ENCODE measurements around the gene PPY. TPM values are rescaled to one million over a fixed set of nuclear protein-coding genes. Genes with fewer than 3 reads are reported as not detected.

PPY gene
- total RNA-seq, 6 experiments from 2014 or later: not detected

DNA sequence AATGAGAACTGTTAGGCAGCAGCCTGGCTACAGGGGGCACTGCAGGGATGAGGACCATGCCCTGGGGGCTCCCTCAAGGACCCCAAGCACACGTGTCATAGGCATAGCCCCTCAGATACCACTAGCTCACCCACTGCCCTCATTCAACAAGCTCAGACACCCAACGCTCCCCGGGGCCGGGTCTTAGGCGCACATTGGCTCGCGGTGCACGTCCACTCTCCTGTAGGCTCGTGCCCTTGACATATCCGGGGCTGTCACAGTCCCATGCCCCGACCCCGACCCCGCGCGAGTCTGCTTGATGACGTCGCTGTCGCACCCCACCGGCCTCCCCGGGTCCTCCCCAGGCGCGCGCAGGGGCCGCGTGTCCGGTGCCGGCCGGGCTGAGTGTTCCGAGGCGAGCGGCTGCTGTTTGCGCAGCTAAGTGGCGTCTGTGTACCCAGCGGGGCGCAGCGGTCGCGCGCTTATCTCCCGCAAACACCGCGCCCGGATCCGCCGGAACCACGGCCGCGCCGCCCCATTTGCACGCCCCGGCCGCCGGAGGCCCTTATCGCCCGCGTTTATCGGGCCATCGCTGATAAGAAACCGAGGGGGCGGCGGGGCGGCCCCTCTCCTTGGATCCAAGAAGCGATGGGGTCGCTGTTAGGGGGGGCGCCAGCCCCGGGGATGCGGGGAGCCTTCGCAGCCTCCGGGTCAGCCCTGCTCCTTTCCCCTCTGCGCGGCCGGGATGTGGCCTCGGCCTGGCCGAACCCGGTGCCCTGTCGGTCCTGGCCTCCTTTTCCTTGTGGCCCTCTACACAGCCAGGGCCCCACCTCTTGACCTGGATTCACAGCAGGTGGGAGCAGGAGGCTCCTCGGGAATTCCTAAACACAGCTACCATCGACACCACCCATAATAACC, 41.5 kb upstream of the PPY start:
- Mint-ChIP-seq H3K9me3 (no peaks in the 10 kb centered on the region), H3K4me3 (no peak overlapping the region; the same call in 1 of the 2 replicates), H3K4me1 (ENCODE audit: low read depth) (no peaks in the 10 kb centered on the region), H3K27ac (no peak overlapping the region), H3K27me3 (ENCODE audit: insufficient read depth) (peaks cover 70% of the 10 kb centered on the region), H3K36me3 (ENCODE audit: low read depth) (no peaks in the 10 kb centered on the region)
- peak; percentile 33; the same call in 1 of the 2 replicates for TF ChIP-seq CTCF (IDR thresholded peaks at IDR 0.05)
- DNase-seq: no peak

DNA sequence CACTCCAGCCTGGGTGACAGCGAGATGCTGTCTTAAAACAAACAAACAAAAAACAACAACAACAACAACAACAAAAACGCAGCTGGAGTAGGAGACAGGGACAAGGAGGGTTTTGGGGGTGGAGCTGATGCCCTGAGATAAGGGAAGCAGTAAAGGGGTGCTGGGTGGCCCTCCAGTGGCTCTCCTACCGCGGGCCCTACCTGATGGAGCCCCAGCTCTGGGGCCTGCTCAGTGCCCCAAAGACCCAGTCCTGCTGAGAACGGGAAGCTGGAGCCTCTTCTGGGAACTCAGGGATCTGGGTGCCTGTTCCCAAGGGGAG, 40.9 kb upstream of the PPY start:
- no peak for DNase-seq
- peaks cover 71% of the 10 kb centered on the region for H3K27me3 Mint-ChIP-seq (ENCODE audit: insufficient read depth)
- H3K9me3 Mint-ChIP-seq: no peaks in the 10 kb centered on the region
- no peak overlapping the region for H3K27ac Mint-ChIP-seq
- H3K4me3 Mint-ChIP-seq: no peak overlapping the region
- no peaks in the 10 kb centered on the region for H3K36me3 Mint-ChIP-seq (ENCODE audit: low read depth)
- no peaks in the 10 kb centered on the region for H3K4me1 Mint-ChIP-seq (ENCODE audit: low read depth)
- no peak for TF ChIP-seq CTCF (IDR thresholded peaks at IDR 0.05)

DNA sequence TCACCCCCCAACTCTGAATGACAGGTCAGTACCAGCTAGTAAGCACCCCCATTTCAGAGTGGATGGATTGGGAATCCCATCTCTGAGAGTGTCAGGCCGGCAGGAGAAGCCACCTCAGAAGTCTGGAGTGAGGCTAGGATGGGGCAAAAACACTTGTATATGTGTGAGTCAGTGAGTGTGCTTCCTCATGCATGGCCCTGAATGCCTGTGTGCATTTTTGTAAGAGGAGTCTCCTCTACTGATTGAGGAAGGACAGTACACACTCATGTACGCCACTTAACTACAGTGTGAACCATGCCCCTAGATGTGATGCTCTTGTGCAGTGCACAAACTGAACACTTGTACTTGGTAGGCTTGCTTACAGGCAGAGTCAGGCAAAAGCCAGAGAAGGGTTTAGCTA, 39.9 kb upstream of the PPY start:
- DNase-seq: no peak
- H3K4me1 Mint-ChIP-seq (ENCODE audit: low read depth): no peaks in the 10 kb centered on the region
- H3K27me3 Mint-ChIP-seq (ENCODE audit: insufficient read depth): peaks cover 70% of the 10 kb centered on the region
- no peaks in the 10 kb centered on the region for H3K9me3 Mint-ChIP-seq
- no peak overlapping the region for H3K27ac Mint-ChIP-seq
- no peak overlapping the region for H3K4me3 Mint-ChIP-seq
- no peak for TF ChIP-seq CTCF (IDR thresholded peaks at IDR 0.05)
- H3K36me3 Mint-ChIP-seq (ENCODE audit: low read depth): no peaks in the 10 kb centered on the region

DNA sequence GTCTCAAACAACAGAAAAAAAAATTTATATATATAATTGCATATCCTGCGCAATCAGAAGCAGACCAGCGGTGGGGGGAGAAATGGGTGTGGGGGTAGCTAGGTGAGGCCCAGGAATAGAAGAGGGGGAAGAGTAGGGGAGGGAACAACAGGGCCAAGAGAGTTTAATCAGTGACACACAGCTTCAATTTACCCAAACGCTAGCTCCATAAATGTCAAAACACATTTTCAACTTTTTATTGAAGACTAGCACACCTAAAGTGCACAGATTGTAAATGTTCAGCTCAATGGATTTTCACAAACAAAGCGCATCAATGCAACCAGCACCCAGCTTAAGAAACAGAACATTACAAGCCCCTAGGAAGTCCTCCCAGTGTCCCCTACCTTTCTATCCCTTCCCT, 37.4 kb upstream of the PPY start:
- Mint-ChIP-seq H3K27me3 (ENCODE audit: insufficient read depth) (peaks cover 51% of the 10 kb centered on the region), H3K27ac (no peak overlapping the region), H3K4me1 (ENCODE audit: low read depth) (no peaks in the 10 kb centered on the region), H3K9me3 (no peaks in the 10 kb centered on the region), H3K4me3 (no peak overlapping the region), H3K36me3 (ENCODE audit: low read depth) (no peaks in the 10 kb centered on the region)
- DNase-seq: no peak
- no peak for TF ChIP-seq CTCF (IDR thresholded peaks at IDR 0.05)

DNA sequence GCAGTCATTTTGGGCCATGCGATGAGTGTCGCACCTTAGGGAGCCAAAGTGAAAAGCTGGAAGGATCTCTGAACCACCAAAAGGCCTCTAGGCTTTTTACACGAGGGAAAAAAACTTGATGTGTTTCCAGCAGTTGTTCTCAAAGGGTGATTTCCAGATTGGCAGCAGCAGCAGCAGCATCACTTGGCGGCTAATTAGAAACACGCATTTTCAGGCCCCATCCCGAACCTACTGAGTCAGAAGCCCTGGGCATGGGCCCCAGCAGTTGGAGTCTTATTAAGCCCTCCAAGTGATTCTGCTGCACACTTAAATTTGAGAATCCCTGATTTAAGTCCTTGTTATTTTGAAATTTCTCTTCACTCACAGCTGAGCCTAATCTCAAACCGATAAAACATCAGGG, 36.7 kb upstream of the PPY start:
- no peak overlapping the region for H3K4me3 Mint-ChIP-seq
- no peak for DNase-seq
- no peaks in the 10 kb centered on the region for H3K9me3 Mint-ChIP-seq
- H3K27ac Mint-ChIP-seq: no peak overlapping the region
- TF ChIP-seq CTCF (IDR thresholded peaks at IDR 0.05): no peak
- no peaks in the 10 kb centered on the region for H3K4me1 Mint-ChIP-seq (ENCODE audit: low read depth)
- no peaks in the 10 kb centered on the region for H3K36me3 Mint-ChIP-seq (ENCODE audit: low read depth)
- H3K27me3 Mint-ChIP-seq (ENCODE audit: insufficient read depth): peaks cover 51% of the 10 kb centered on the region

Data from HFFc6 (cell line).